GM12874 (cell line): ENCODE data around the gene RNF112.

ENCODE experiments used
- CTCF ChIP-seq: IDR thresholded peaks from 2 replicates; pipeline ENCODE4 v1.5.1; 2011; ENCODE audit warnings: low read depth, mild to moderate bottlenecking, control low read depth, low read length, moderate library complexity; ENCODE audit not compliant: insufficient read depth

RNF112 gene

GRCh38 chr17:19412984-19413383, 2.0 kb downstream of the RNF112 start:
- TF ChIP-seq CTCF, result no peak

- no peak for TF ChIP-seq CTCF
These were observed 2.7 kb downstream of the RNF112 start for GRCh38 chr17:19413761-19414160.

GRCh38 chr17:19414396-19415280, 3.6 kb downstream of the RNF112 start:
- no peak for TF ChIP-seq CTCF

- TF ChIP-seq CTCF, result no peak
These were observed 4.3 kb downstream of the RNF112 start for GRCh38 chr17:19415311-19415710.

GRCh38 chr17:19415806-19416775, 5.1 kb downstream of the RNF112 start:
- TF ChIP-seq CTCF, result no peak

GRCh38 chr17:19417611-19418010, 6.6 kb downstream of the RNF112 start:
- no peak for TF ChIP-seq CTCF
